RPMI8226 (cell line): ENCODE data around the gene TTC7B.

Experiments used
- DNase-seq: peaks from one replicate; pipeline ENCODE4 v3.0.0-alpha.2; 2015

TTC7B gene

DNA sequence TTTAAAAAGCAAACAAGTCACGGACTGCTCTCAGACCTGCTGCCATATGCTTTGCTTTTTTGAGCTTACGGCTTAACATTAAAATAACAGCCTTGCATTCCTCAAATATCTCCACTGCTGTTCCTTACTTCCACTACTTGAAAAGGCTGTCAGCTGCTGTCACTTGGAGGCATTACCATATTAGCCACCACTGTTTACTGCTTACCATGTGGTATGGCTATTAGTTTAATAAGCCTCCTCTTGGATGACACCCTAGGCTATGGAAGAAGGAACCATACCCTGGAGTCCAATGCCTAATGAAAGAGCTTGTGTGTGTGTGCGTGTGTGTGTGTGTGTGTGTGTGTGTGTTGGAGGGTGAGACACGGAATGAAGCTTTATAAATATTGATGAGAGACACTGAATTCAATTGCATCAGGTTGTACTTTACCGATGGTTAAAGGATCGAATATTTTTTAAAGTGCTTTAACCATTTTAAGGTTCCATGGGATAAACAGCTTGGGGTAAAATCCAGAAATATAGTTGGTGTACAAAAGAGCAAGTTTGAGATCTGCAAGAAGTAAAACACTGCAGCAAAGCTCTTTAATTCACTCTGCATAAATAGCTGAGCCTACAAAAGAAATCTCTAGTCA is 174.5 kb downstream of the TTC7B start:
- no peak for DNase-seq

DNA sequence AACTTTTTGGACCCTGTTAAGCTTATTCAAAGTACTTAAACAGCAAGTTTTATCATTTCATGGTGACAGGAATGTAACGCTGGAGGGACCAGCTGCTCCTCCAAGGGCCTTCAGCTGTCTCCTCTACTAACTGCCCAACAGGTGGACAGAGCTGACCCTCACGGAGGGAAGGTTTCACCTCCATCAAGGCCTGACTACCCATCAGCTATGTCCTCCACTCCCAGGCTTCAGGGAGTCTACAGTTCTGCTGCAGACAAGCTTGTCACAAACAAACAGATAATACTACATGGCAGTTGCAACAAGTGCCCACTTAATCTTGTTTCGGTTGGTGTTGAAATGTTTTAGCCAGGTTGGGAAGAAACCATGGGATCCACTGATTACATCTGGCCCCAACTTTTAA is 175.1 kb downstream of the TTC7B start:
- DNase-seq: no peak

DNA sequence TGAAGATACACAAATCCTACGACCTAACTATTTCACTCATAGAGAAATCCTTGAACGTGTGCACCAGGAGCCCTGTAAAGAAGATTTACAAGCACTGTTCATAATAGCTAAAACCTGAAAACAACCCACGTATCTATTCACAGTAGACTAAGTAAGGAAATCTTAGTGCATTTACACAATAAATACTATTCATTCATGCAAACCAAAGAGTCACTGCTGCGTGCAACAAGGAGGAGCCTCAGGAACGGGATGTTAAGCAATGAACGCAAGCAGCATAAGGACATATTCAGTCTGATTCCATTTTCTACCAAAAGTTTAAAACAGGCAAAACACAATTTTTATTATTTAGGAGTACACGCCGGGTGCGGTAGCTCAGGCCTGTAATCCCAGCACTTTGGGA is 176.6 kb downstream of the TTC7B start:
- no peak for DNase-seq

DNA sequence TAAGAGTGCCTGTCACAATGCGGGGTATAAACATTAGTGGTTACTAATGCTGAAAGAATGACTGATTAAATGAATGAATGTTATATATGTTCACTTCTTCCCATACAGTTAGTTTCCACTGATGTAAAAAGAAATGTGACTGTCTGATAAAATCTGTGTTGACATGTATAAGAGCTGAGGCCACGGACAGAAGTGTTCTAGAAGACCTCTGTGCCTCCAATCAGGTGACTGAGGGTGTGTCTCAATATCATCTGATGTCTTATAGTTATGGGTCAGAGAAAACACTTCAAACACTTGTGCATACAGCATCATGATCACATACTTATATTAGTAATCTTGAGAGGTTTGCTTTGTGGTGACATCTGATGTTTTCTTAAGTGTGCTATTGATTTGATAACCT is 183.4 kb downstream of the TTC7B start:
- DNase-seq: no peak

DNA sequence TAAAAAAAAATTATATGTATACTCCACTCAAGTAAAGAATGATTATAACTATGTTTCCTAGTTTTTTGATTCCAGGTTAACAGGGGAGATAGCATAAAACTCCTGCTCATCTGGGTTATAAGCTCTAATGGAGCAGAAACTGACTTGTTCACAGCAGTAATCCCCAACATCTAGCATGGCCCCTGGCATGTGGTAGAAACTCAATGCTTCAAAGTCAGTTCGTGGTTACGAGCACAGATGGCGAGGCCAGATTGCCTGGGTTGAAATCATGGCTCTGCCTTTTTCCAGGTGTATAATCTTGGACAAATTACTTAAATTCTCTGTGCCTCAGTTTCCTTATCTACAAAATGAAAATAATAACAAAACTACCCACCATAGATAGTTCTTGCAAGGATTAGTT is 183.8 kb downstream of the TTC7B start:
- DNase-seq: no peak

DNA sequence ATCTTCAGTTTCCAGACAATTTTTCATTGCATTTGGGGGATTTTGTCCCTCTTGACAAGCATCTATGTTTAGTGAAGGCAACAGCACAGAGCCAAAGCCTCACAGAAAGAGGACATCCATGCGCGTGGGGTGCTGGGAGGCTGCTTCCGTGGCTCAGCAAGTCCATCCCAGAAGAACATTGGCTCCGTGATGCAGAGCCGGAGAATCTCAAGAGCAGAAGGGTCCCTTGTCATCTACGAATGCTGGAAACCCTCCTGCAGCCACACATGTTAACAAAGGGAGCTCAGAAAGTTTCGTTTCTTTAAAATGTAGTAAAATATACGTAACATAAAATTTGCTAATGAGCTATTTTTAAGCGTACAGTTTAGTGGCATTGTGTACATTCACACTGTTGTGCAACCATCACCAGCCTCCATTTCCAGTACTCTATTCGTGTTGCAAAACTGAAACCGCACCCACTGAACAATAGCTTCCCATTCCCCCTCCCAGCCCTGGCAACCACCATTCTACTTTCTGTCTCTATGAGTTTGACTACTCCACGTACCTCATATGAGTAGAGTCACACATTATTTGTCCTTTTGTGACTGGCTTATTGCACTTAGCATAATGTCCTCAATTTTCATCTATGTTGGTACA is 185.9 kb downstream of the TTC7B start:
- no peak for DNase-seq

DNA sequence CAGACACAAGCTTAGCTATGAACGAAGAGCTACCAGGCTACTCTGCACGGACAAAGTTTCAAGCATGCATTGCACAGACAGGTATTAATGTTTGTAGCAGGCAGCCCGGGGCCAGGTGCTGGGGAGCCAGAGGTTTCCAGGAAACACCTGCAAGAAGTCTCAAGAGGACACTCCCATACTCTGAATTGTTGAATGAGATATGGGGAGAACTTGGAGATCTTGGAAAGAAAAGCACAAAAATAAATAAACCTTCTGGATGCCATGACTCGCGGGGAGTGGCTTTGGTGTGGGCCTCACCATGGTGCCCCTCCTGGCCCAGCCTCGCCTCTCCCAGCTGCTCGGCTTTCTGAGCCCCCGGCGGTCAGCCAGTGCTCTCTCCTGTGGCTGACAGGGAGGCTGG is 186.8 kb downstream of the TTC7B start:
- DNase-seq: no peak

DNA sequence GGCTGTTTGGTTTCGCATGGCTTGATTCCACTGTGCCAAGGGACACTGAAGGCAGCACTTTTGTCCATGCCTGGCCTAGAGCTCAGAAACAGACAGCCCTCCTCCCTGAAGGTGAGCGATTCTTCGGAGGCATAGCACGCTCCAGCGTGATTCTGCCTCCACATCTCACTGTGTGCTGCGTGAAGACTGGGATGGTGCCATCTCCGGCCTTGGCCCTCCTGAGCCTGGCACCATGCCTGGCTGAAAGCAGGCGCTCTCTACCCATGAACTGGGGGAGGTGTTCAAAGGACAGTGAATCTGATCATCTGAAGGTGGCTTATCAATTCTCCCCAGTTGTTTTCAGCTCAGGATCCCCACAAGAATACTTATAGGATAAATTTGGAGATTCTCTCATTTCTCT is 187.4 kb downstream of the TTC7B start:
- no peak for DNase-seq

DNA sequence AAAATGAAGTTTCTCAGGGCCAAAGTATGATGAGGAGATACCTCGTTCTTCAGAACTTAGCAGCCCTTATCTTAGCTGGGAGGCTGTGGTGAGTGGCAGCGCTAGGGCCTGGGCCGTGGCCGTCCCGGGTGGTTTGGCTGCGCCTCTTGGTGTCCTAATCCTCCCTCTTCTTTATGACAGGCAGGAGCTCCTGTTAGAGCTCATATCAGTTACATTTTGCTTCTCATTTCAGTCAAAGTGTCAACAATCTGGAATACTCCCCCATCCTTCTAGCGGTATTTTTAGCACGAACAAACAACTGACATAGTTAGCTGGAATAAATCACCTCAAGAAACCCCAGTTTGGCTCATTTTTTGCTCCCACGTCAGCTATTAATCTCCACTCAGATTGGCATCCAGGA is 188.8 kb downstream of the TTC7B start:
- no peak for DNase-seq

DNA sequence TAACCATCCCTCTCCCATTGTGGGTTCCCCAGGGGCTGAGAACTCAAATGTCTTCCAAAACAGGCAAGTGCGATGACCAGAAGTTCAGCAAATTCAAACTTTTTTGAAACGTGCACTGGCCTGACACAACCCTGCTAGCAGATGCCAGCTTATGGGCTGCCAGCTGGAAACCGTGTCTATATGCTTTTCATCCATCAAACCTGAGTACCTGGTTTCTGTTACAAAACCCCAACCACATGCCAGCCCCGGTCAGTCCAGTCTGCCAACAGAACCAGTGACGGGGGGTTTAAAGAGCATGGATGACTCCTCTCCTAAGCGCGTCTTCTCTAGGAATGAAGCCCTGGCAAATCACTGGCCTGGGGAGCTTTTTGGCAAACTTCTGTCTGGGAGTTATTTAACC is 189.7 kb downstream of the TTC7B start:
- no peak for DNase-seq

DNA sequence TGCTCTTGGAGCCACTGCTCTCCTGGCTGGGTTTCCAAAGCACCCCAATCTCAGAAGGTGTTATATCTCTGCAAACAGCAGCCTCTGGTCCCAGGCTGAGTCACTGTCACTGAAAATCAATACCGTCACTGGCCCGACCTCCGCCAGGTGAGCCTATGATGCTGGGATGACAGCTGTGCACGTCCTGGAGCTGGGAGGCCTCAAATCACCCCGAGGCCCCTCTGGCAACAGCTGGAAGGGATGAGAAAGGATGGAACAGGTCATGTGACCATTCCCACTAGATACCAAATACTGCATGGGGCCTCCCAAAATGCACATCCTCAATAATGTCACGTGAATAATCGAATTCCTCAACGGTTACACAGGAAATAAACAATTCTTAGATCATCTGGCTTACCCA is 190.8 kb downstream of the TTC7B start:
- DNase-seq: no peak

DNA sequence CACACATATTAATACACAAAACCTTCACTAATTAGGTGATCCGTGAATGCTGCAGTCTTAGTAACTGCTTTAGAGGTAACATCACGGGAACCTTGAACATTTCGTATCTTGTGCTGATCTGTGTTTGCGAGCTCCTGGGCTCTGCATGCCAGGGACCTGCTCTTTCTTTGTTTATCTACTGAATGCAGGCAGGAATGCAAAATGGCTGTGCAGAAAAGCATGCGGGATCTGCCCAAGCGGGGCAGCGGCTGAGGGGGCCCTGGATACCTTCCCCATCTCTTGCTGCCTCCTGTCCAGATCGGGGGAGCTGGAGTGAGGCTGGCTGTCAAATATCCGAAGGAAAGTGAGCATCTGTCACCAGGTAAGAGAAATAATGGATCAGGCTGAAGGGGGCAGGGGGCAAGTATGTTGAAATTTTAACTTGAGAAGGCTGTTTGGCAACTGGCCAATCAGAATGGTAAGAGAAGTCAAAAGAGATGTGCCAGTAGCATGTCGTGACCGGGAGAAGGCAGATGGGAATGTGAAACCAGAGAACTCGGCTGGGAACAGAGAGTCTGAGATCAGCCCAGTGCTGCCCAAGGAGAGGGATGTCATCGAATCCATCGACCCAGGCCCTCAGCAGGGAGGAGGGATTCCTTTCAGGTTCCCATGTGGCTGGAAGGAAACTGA is 191.4 kb downstream of the TTC7B start:
- no peak for DNase-seq

DNA sequence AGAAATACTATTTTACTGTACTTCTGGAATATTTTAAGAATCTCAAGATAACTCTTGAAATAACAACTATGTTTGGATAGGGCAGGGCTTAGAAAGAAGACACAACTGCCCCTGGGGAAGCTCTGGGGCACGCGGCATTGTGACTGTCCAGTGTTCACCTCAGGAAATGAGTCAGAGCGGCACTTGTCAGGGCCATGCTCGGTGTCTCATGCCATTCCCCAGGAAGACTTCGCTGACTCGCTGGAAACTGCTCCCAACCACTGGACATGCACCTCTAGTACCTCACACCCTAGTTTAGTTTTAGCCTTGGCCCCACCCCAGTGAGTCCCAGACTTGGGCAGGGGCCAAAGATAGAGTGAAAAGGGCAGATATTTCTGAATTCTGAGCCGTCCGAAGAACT is 192.0 kb downstream of the TTC7B start:
- DNase-seq: no peak

DNA sequence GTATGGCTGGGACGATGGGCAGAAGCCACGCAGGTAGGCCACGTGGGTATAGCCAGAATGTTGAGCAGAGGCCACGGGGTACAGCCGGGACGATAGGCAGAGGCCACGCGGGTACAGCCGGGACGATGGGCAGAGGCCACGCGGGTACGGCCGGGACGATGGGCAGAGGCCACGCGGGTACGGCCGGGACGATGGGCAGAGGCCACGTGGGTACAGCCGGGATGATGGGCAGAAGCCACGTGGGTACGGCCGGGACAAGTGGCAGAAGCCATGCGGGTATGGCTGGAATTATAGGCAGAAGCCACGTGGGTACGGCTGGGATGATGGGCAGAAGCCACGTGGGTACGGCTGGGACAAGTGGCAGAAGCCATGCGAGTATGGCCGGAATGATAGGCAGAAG is 195.0 kb downstream of the TTC7B start:
- DNase-seq: no peak

DNA sequence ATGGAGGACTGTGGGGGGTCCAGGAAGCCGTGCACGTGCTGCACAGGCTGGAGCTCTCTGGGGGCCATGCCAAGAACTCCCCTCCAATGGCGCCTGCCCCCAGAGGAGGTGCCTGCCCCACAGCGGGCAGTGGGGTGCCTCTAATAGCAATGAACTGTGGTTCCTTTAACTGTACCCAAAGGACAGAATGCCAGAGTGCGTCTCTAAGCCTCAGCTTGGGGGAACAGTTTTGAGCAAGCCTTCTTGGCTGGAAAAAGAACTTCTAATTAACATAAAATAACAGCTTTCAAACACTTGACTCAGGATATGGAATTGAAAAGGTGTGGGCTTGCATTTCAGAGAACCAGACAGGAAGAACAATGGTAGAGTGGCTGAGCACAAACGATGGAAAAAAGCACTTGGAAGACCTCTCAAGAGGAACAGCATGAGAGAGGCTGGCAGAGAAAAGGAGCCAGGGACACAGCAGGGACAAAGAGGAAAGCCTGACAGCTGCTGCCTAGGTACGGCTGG is 195.6 kb downstream of the TTC7B start:
- DNase-seq: no peak

DNA sequence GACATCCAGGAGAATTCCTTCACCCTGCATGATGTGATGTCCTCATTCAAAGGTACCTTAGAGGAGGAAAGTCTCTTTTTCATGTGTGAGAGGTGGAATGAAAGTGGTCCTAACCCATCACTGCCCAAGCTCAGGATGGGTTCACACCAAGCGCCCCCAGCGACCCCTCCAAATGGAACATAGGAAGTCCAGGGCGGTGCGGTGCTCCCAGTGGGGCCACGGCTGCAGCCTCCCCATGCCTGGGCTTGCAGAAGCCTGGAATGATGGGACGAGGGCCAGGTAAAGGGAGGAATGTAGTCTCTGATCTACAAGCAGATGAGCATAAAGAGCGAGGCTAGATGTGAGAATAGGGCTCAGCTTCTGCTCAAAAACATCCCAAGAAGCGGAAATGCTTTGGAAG is 196.3 kb downstream of the TTC7B start:
- no peak for DNase-seq

DNA sequence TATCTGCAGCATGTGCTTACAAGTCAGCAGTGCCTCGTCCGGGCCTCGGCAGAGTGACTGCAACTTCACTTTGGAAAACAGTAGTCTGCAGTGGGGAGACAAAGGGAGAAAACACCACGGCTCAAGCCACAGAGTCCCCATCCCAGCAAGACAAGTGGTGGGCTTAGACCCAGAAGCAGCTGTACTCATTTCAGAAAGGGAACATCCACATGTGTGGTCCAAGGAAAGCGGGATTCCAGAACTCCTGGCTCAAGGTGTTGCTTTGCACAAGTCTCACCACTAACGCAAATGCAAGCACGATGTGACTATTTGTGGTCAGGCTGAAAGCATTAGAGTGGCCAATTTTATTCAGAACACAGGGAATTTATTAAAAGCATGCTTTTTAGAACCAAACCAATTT is 198.3 kb downstream of the TTC7B start:
- DNase-seq: no peak

DNA sequence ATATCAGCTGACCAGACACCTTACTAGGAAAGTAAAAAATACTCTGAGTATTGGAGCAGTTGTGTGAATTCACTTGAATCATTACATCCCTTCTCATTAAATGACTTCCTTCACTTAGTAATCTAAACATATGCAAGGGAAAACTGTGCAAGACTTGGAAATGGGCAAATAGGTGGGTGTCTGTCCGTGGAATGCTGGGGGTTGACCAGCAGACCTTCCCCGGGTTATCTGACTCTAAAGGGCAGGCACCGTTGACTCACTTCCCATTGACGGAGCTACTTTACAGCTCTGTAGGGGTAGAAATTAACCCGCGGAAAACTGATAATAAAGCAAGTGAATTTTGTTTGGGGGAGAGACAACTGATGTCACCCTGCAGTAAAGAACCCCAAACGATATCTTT is 199.3 kb downstream of the TTC7B start:
- no peak for DNase-seq

DNA sequence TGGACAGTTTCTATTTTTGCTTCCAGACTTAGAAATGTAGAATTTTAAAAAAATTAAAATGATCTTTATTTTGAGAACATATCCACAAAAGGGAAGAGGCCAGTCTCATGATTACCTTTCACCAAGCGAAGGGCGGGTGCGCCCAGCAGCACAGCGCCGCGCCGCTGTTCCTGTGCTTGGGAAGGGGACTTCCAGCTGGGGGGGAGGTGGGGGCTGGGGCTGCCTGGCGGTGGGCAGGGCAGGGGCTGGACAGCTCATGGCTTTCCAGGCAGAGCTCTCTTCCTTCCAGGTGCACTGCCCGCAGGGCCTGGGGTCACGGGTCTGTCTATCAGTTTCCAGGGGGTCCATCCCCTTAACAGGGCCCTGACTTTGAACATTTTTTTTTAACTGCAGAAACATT is 199.9 kb downstream of the TTC7B start:
- DNase-seq: no peak

DNA sequence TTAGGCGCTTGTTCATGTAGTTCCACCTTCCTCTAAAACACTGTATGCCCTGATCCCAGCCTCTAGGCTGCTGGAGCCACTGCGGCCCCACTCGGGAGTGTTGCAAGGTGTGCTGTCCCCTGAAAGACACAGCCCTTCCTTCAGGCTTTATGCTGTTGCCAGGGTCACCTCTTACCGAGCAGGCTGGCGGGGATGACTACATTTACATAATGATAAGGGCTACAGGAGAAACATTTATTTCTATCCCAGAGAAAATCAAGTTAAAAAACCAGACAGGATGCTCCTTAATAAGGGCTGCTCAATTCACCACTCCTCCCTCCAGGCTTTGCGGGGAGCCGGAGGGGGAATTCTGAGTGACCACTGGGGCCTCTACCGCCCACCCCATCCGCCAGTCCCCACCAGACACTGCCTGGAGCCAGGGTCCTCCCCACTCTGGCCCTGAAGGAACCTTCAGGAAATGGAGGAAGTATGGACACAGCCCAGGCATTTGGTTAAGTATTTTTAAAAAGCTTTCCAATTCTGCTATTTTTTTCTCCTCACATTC is 200.6 kb downstream of the TTC7B start:
- no peak for DNase-seq

DNA sequence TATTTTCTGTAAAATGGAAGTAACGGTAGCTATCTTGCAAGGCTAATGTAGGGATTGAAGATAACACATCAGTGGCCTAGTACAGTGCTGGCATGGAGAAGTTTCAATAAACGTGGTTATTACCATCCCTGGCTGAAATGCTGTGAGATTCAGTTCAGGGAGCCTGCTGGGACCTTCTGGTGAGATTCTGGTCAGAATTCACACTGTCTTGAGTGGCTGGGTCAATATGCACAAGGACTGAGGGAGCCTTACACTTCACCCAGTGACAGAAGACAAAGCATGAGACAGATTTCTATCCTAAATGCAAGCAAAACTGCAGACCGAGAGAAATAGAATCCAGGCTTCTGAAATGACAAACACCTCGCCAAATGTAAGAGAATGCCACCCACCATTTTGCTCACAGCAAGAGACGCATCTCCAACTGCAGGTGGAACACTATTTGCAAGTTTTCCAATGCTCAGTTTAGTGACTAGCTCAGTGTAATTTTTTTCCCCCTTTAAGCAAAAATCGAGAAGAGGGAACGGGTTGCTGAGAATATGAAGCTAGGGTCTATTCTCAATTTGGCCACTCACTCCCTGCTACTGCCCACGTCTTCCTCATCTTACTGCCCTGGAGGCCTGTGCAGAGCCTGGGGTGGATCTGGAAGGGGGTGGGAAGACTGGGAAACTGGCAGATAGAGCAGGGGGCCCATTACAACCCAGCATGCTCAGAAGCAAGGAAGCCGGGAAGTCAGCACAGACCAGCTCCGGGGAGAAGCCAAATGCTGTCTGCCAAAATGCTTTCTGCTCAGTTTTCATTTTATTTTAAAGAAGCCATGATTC is 201.3 kb downstream of the TTC7B start:
- no peak for DNase-seq

DNA sequence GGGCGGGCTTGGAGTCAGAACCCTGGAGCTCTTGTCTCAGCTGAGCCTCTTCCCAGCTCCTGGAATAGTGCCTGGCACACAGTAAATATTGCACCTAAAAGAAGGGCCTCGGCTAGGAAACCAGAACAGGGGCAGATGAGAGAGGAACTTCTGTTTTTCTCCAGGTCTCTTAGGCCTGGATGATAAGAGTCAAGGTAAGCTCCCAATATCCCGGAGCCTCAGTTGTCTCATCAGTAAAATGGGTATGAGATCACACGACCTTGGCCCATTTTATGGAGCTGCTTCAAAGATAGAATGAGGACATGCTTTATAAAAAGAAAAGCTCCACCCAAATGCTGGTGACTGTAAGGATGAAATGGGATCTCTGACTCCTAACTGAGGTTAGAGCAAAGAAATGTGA is 202.2 kb downstream of the TTC7B start:
- DNase-seq: no peak

DNA sequence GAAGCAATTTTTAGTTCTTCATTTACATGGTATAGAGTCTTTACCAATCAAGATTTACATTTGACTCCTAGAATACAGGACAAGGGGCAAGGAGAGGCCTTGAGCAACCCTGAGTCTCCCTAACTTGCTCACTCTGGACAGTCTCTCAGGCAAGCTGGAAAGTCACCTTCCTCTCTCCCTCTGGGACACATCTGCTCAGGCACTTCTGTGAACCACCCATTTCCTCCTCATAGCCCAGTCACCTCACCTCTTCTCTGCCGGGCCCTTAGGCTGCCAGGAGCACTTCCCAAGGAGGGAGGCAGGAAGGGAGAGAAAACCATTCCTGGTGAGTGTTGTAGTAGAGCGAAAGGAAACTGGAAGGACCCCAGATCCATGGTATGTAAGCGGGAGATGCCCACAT is 202.8 kb downstream of the TTC7B start:
- DNase-seq: no peak
